ENCODE data around the gene ARNT2.

Gene ARNT2

DNA sequence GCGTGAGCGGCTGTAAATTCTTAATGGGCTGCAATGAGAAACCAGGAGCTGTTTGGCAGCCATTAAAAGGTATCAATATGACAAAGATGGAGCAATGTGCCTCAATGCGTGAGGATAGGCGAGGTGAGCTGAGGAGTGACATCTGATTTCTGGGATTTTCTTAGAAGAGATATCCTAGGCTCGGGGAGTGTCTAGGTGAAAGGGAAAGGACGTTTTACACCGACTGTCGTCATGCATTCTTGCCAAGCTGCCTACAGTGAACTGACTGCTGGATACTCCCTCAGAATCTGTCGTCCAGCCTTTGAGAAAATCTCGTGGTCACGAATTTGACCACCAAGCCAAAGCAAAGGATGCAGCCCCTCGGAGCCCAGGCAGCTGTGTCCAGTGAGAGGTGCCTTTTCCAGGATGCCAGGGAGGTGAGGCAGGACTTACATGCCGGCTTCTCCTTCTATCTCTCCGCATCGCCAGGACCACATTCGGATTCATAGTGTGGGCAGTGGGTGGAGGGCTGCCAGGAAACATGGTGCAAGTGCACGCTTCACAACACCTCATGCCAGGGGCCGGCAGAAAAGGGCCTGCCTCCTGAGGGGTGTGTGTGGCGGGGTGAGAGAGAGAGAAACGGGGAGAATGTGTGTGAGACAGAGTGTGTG, 210.7 kb downstream of the ARNT2 start:
- Mint-ChIP-seq H3K27ac (no peak overlapping the region), H3K36me3 (ENCODE audit: low read depth) (no peaks in the 10 kb centered on the region), H3K4me3 (no peak overlapping the region), H3K9me3 (no peaks in the 10 kb centered on the region), H3K4me1 (ENCODE audit: low read depth) (no peaks in the 10 kb centered on the region), H3K27me3 (peaks cover 19% of the 10 kb centered on the region)
- no peak for DNase-seq

GRCh38 chr15:80615361-80615736, 211.2 kb downstream of the ARNT2 start:
- Mint-ChIP-seq H3K9me3 (no peaks in the 10 kb centered on the region), H3K4me3 (no peak overlapping the region), H3K27ac (no peak overlapping the region), H3K27me3 (peaks cover 19% of the 10 kb centered on the region), H3K36me3 (ENCODE audit: low read depth) (no peaks in the 10 kb centered on the region), H3K4me1 (ENCODE audit: low read depth) (no peaks in the 10 kb centered on the region)
- no peak for DNase-seq

DNA sequence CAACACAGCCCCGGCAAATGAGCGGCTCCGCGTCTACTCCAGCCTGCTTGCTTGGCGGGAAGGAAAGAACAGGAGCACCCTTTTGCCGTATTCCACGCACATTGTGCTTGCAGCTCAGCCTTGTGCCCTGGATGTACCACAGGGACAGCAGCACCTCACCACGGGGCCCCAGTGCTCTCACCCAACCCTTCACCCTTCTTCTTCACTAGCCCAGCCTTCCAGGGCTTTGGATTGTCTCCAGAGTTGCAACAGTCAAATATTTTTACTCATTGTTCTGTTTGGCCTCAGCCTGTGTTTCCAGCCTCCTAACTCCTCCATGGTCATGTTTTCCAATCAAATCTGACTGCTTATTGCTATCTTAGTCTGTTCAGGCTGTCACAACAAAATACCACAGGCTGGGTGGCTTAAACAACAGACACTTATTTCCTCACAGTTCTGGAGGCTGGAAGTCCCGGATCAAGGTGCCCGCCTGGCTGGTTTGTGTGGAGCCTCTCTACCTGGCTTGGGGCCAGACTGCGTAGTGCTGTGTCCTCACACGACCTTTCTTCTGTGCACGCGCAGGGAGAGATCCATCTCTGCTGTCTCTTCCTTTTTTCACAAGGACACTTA, 211.7 kb downstream of the ARNT2 start:
- H3K36me3 Mint-ChIP-seq (ENCODE audit: low read depth), result no peaks in the 10 kb centered on the region
- DNase-seq, result no peak
- H3K27ac Mint-ChIP-seq, result no peak overlapping the region
- no peak overlapping the region for H3K4me3 Mint-ChIP-seq
- no peaks in the 10 kb centered on the region for H3K9me3 Mint-ChIP-seq
- peaks cover 22% of the 10 kb centered on the region for H3K27me3 Mint-ChIP-seq
- no peaks in the 10 kb centered on the region for H3K4me1 Mint-ChIP-seq (ENCODE audit: low read depth)

DNA sequence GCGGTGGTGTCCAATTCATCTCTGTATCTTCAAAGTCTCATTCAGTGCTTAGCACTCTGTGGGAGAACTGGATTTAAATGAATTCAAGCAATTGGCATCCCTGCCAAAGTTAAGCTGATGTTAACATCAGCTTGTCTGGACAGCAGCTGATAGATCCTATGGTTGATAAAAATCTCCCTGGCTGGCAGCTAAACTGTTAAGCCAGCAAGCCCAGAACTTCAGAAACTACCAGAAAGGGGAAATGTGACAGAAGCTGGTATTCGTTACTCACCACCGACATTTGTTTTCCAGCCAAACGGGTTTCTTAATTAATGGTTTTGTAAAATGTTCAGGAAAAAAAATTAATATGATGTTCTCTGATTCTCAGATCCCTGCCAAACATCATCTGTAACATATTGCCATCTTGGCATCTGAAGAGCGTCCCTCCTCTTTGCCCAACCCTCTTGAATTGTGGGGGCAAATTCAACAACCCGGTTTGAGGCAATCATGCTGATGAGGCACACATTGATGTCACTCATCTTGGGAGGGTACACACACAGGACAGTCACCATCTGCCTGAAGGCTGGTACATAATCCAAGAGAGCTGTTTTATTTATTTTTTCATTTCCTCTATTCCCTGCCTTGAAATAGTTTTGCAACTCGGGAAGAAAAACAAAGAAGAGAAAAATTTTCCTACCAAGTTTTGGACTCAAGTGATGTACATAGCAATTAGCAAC, 214.7 kb downstream of the ARNT2 start:
- no peak for DNase-seq
- H3K27me3 Mint-ChIP-seq, result peaks cover 27% of the 10 kb centered on the region
- no peaks in the 10 kb centered on the region for H3K36me3 Mint-ChIP-seq (ENCODE audit: low read depth)
- H3K27ac Mint-ChIP-seq, result no peak overlapping the region
- no peak overlapping the region for H3K4me3 Mint-ChIP-seq
- H3K9me3 Mint-ChIP-seq, result peaks cover 10% of the 10 kb centered on the region
- no peaks in the 10 kb centered on the region for H3K4me1 Mint-ChIP-seq (ENCODE audit: low read depth)

DNA sequence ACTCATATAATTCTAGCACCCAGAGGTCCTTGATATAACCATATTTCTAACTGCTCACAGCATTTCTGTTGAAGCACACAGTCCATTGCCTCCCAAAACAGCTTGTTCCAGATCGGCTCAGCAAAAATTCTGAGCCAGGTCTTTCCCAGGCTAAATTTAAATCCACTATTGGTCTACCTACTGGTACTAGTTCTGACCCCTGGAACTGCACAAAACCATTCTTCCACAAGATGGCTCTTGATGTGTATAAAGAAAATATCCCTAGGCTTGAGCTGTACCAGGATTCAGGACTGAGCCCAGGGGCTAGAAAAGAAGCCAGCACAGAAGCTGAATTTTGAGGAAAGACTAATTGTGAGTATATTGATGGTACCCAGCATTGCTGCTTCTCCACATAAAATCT, 215.5 kb downstream of the ARNT2 start:
- H3K27ac Mint-ChIP-seq, result no peak overlapping the region
- peaks cover 25% of the 10 kb centered on the region for H3K27me3 Mint-ChIP-seq
- H3K4me1 Mint-ChIP-seq (ENCODE audit: low read depth), result no peaks in the 10 kb centered on the region
- H3K9me3 Mint-ChIP-seq, result peaks cover 10% of the 10 kb centered on the region
- H3K36me3 Mint-ChIP-seq (ENCODE audit: low read depth), result no peaks in the 10 kb centered on the region
- no peak overlapping the region for H3K4me3 Mint-ChIP-seq
- no peak for DNase-seq

GRCh38 chr15:80620141-80620540, 216.0 kb downstream of the ARNT2 start:
- Mint-ChIP-seq H3K36me3 (ENCODE audit: low read depth) (no peaks in the 10 kb centered on the region), H3K9me3 (peaks cover 10% of the 10 kb centered on the region), H3K27ac (no peak overlapping the region), H3K4me3 (no peak overlapping the region), H3K27me3 (peaks cover 23% of the 10 kb centered on the region), H3K4me1 (ENCODE audit: low read depth) (no peaks in the 10 kb centered on the region)
- no peak for DNase-seq

DNA sequence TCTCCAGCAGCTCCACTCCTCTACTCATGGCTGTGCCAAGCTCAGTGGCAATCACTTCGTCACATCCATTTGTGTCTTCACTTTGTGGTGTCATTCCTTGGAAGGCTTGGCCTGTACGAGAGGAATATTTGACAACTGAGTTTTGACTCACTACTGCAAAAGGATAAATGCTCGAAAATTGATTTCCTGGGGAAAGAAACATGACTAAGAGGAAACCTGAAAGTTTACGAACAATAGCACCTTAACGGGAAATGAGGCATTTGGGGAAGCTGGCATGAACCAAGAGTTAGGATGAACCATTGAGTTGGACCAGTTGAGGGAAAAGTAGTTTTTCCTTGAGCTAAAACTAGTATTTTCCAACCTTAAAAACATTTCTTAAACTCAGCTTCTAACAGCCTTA, 216.7 kb downstream of the ARNT2 start:
- Mint-ChIP-seq H3K4me3 (no peak overlapping the region), H3K36me3 (ENCODE audit: low read depth) (no peaks in the 10 kb centered on the region), H3K4me1 (ENCODE audit: low read depth) (no peaks in the 10 kb centered on the region), H3K27ac (no peak overlapping the region), H3K27me3 (peaks cover 21% of the 10 kb centered on the region), H3K9me3 (peaks cover 10% of the 10 kb centered on the region)
- no peak for DNase-seq

DNA sequence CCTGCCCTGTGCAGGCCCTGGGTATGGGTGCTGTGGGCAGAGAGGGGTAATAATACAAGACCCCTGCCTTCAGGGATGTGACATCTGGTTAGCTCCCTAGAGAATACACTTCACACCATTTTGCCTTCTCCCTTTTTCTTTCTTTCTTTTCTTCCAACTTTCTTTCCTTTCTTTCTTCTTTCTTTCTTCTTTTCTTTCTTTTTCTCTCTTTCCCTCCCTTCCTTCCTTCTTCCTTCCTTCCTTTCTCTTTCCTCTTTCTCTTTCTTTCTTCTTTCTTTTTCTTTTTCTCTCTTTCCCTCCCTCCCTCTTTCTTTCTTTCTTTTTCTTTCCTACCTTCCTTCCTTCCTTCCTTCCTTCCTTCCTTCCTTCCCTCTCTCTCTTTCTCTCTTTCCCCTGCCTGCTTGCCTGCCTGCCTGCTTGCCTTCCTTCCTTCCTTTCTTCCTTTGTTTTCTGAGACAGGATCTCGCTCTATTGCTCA, 222.5 kb downstream of the ARNT2 start:
- Mint-ChIP-seq H3K27ac (no peak overlapping the region), H3K36me3 (ENCODE audit: low read depth) (no peaks in the 10 kb centered on the region), H3K4me3 (no peak overlapping the region), H3K27me3 (peaks cover 14% of the 10 kb centered on the region), H3K4me1 (ENCODE audit: low read depth) (no peaks in the 10 kb centered on the region), H3K9me3 (peaks cover 10% of the 10 kb centered on the region)
- DNase-seq, result no peak

- H3K36me3 Mint-ChIP-seq (ENCODE audit: low read depth), result no peaks in the 10 kb centered on the region
- H3K27me3 Mint-ChIP-seq, result peaks cover 13% of the 10 kb centered on the region
- no peaks in the 10 kb centered on the region for H3K9me3 Mint-ChIP-seq
- H3K4me1 Mint-ChIP-seq (ENCODE audit: low read depth), result no peaks in the 10 kb centered on the region
- no peak for DNase-seq
- no peak overlapping the region for H3K4me3 Mint-ChIP-seq
- H3K27ac Mint-ChIP-seq, result no peak overlapping the region
Measured at GRCh38 chr15:80629355-80629754, 225.2 kb downstream of the ARNT2 start.

DNA sequence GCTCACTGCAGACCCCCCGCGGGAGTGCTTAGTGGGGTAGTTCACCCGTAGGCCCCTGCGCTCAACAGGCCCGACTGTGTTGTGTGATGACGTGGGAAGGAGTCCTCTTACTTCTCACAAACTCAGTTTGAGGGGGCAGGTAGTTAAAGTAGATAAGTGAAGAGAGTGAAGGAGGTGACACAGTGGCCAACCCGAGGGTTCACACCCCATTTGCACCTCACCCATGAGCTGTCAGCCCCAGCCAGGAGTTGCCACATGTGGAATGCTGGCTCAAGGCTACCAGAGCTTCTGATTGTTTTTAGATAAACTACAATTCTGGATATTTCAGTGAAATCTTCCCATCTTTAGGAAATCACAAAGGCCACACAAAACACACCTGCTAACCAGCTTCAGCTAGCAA, 226.8 kb downstream of the ARNT2 start:
- Mint-ChIP-seq H3K27me3 (peaks cover 17% of the 10 kb centered on the region), H3K36me3 (ENCODE audit: low read depth) (no peaks in the 10 kb centered on the region), H3K9me3 (no peaks in the 10 kb centered on the region), H3K4me1 (ENCODE audit: low read depth) (no peaks in the 10 kb centered on the region), H3K27ac (no peak overlapping the region), H3K4me3 (no peak overlapping the region)
- no peak for DNase-seq

GRCh38 chr15:80633221-80633620, 229.0 kb downstream of the ARNT2 start:
- no peaks in the 10 kb centered on the region for H3K36me3 Mint-ChIP-seq (ENCODE audit: low read depth)

DNA sequence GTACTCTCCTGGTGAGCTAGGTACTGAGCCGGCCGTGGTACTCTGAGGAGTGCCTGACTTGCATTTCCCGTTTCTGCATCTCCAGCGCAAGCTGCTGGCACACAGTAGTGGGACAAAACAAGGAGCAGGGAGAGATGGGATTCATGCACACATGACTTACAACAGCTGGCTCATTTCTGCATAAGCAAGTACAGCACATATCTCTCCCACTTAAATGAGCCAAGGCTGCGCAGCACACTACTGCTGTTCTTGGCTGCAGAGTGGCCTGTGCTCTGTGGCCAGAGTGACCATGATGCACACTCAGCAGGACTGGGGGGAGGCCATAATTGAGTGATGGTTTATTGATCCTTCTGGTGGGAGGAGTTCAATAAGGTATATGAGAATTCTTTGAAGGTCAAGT, 231.8 kb downstream of the ARNT2 start:
- H3K27ac Mint-ChIP-seq, result no peak overlapping the region
- no peaks in the 10 kb centered on the region for H3K9me3 Mint-ChIP-seq
- no peak overlapping the region for H3K4me3 Mint-ChIP-seq
- H3K4me1 Mint-ChIP-seq (ENCODE audit: low read depth), result no peaks in the 10 kb centered on the region
- peaks cover 9% of the 10 kb centered on the region for H3K27me3 Mint-ChIP-seq
- no peak for DNase-seq
- no peaks in the 10 kb centered on the region for H3K36me3 Mint-ChIP-seq (ENCODE audit: low read depth)

More at GRCh38 chr15:80633221-80633620, 229.0 kb downstream of the ARNT2 start:
- Mint-ChIP-seq H3K4me1 (ENCODE audit: low read depth) (no peaks in the 10 kb centered on the region), H3K27ac (no peak overlapping the region), H3K9me3 (no peaks in the 10 kb centered on the region), H3K4me3 (no peak overlapping the region), H3K27me3 (peaks cover 16% of the 10 kb centered on the region)
- DNase-seq, result no peak

GRCh38 chr15:80636675-80637074, 232.5 kb downstream of the ARNT2 start:
- no peak for DNase-seq
- Mint-ChIP-seq H3K27me3 (peaks cover 9% of the 10 kb centered on the region), H3K4me3 (no peak overlapping the region), H3K9me3 (no peaks in the 10 kb centered on the region), H3K36me3 (ENCODE audit: low read depth) (no peaks in the 10 kb centered on the region), H3K27ac (no peak overlapping the region), H3K4me1 (ENCODE audit: low read depth) (no peaks in the 10 kb centered on the region)

GRCh38 chr15:80637747-80638146, 233.6 kb downstream of the ARNT2 start:
- no peak overlapping the region for H3K27ac Mint-ChIP-seq
- no peaks in the 10 kb centered on the region for H3K4me1 Mint-ChIP-seq (ENCODE audit: low read depth)
- H3K27me3 Mint-ChIP-seq, result peaks cover 11% of the 10 kb centered on the region
- DNase-seq, result no peak
- no peaks in the 10 kb centered on the region for H3K36me3 Mint-ChIP-seq (ENCODE audit: low read depth)
- H3K9me3 Mint-ChIP-seq, result no peaks in the 10 kb centered on the region
- no peak overlapping the region for H3K4me3 Mint-ChIP-seq

GRCh38 chr15:80638553-80639167, 234.5 kb downstream of the ARNT2 start:
- Mint-ChIP-seq H3K9me3 (no peaks in the 10 kb centered on the region), H3K36me3 (ENCODE audit: low read depth) (no peaks in the 10 kb centered on the region), H3K4me3 (no peak overlapping the region), H3K4me1 (ENCODE audit: low read depth) (no peaks in the 10 kb centered on the region), H3K27me3 (peaks cover 13% of the 10 kb centered on the region), H3K27ac (no peak overlapping the region)
- DNase-seq, result no peak

Measured in activated T-cell treated with anti-CD3 and anti-CD28 coated beads, Interleukin-2, amount 50 U/mL, for 24 hours (primary cell).